Glutamatergic neuron (in vitro differentiated cells): ENCODE measurements around the gene TMEM225B. TPM values are rescaled to one million over a fixed set of nuclear protein-coding genes. Genes with fewer than 3 reads are reported as not detected.
"Not testable (repeated sequence)": the region's sequence is repeated elsewhere in the genome, so short reads cannot be mapped to it uniquely, and the experiment has no call there.

Source experiments
- DNase-seq: peaks from one replicate; pipeline ENCODE4 v3.0.0; 2022
- H3K27ac Mint-ChIP-seq: one replicate; pipeline ENCODE4 v1.8.0; 2020; ENCODE audit warnings: mild to moderate bottlenecking, mixed read lengths, inconsistent platforms; ENCODE audit not compliant: unreplicated experiment
- H3K27me3 Mint-ChIP-seq: one replicate; pipeline ENCODE4 v1.8.0; 2020; ENCODE audit warnings: mild to moderate bottlenecking, moderate library complexity, mixed read lengths, inconsistent platforms; ENCODE audit not compliant: unreplicated experiment
- H3K36me3 Mint-ChIP-seq: one replicate; pipeline ENCODE4 v1.8.0; 2020; ENCODE audit warnings: mild to moderate bottlenecking, mixed read lengths, inconsistent platforms; ENCODE audit not compliant: unreplicated experiment
- H3K4me1 Mint-ChIP-seq: one replicate; pipeline ENCODE4 v1.8.0; 2020; ENCODE audit warnings: mild to moderate bottlenecking, low read depth, mixed read lengths, inconsistent platforms; ENCODE audit not compliant: unreplicated experiment
- H3K4me3 Mint-ChIP-seq: one replicate; pipeline ENCODE4 v1.8.0; 2020; ENCODE audit warnings: mild to moderate bottlenecking, mixed read lengths, inconsistent platforms; ENCODE audit not compliant: unreplicated experiment
- H3K9me3 Mint-ChIP-seq: one replicate; pipeline ENCODE4 v1.8.0; 2020; ENCODE audit warnings: mild to moderate bottlenecking, moderate library complexity, mixed read lengths, inconsistent platforms; ENCODE audit not compliant: unreplicated experiment
- CTCF ChIP-seq: fragments of 200-600 bp; sonication (generic); IDR thresholded peaks from one replicate; pipeline ENCODE4 v1.5.0; 2021; ENCODE audit not compliant: partially characterized antibody, unreplicated experiment
- total RNA-seq: library from RNA; stranded (reverse); fragmentation: NEBNext Ultra II Directional; extraction: Animal tissue kit (Norgen Biotek cat#: 25700); gene quantifications from one replicate; pipeline ENCODE4 v1.2.1, GENCODE V29; 2021; ENCODE audit not compliant: unreplicated experiment

The TMEM225B gene
- total RNA-seq, 1 donor from 2014 or later: 0.66 TPM

- H3K4me1 Mint-ChIP-seq: peaks cover 1% of the 10 kb centered on the region
- no peak for TF ChIP-seq CTCF
- peaks cover 5% of the 10 kb centered on the region for H3K27me3 Mint-ChIP-seq
- no peak overlapping the region for H3K27ac Mint-ChIP-seq
- peak overlapping the region; percentile 94 for H3K4me3 Mint-ChIP-seq
- no peaks in the 10 kb centered on the region for H3K36me3 Mint-ChIP-seq
- no peak for DNase-seq
- H3K9me3 Mint-ChIP-seq: peaks cover 2% of the 10 kb centered on the region
These were observed 18.6 kb upstream of the TMEM225B start for GRCh38 chr7:99579281-99579955.

GRCh38 chr7:99579956-99580777 is 17.9 kb upstream of the TMEM225B start:
- Mint-ChIP-seq H3K4me1 (peaks cover 1% of the 10 kb centered on the region), H3K27me3 (peaks cover 5% of the 10 kb centered on the region), H3K27ac (peak overlapping the region; percentile 89), H3K4me3 (peak overlapping the region; percentile 94), H3K9me3 (peaks cover 2% of the 10 kb centered on the region), H3K36me3 (no peaks in the 10 kb centered on the region)
- peak; percentile 87 for DNase-seq
- peak; percentile 75 for TF ChIP-seq CTCF

GRCh38 chr7:99580778-99581332 is 17.2 kb upstream of the TMEM225B start:
- not testable (repeated sequence) for H3K9me3 Mint-ChIP-seq, H3K36me3 Mint-ChIP-seq, H3K4me1 Mint-ChIP-seq, DNase-seq, H3K27me3 Mint-ChIP-seq
- H3K4me3 Mint-ChIP-seq: peak overlapping the region; percentile 94
- H3K27ac Mint-ChIP-seq: peak overlapping the region; percentile 89

- DNase-seq: no peak
- TF ChIP-seq CTCF: no peak
- H3K27me3 Mint-ChIP-seq: peaks cover 2% of the 10 kb centered on the region
- no peak overlapping the region for H3K27ac Mint-ChIP-seq
- no peaks in the 10 kb centered on the region for H3K4me1 Mint-ChIP-seq
- no peak overlapping the region for H3K4me3 Mint-ChIP-seq
- no peaks in the 10 kb centered on the region for H3K9me3 Mint-ChIP-seq
- H3K36me3 Mint-ChIP-seq: no peaks in the 10 kb centered on the region
These were observed 9.2 kb upstream of the TMEM225B start for GRCh38 chr7:99588868-99589267.

- no peak for DNase-seq
- no peak for TF ChIP-seq CTCF
- H3K4me1 Mint-ChIP-seq: no peaks in the 10 kb centered on the region
These were observed 2.9 kb upstream of the TMEM225B start for GRCh38 chr7:99594948-99595745.

More at GRCh38 chr7:99594948-99595745, 2.9 kb upstream of the TMEM225B start:
- Mint-ChIP-seq H3K9me3 (no peaks in the 10 kb centered on the region), H3K4me3 (no peak overlapping the region), H3K27me3 (no peaks in the 10 kb centered on the region), H3K36me3 (no peaks in the 10 kb centered on the region), H3K27ac (no peak overlapping the region)
